Omental fat pad (tissue), 4 donors: ENCODE data around the gene HPCAL4. TPM values are rescaled to one million over a fixed set of nuclear protein-coding genes. Genes with fewer than 3 reads are reported as not detected.

Experiments
- ATAC-seq: fragments of 150-250 bp; one replicate; pipeline ENCODE4 v1.9.1; 2016; ENCODE audit warnings: mild to moderate bottlenecking, moderate library complexity; ENCODE audit not compliant: low FRiP score
- DNase-seq: peaks from one replicate; pipeline ENCODE4 v3.0.0-alpha.2; 2019; ENCODE audit warnings: low spot score
- total RNA-seq, 4 donors: library from RNA; depleted of rRNA; stranded (reverse); fragments of >200 nt; gene quantifications; one replicate each; pipeline ENCODE4 v1.1.0, GENCODE V29; 2016
- TF ChIP-seq, protein P1 (sequence below), 3 donors: fragments of 450-650 bp; IDR thresholded peaks; one replicate each; pipeline ENCODE4 v1.5.1; 2016 to 2017; ENCODE audit warnings: antibody characterized with exemption in 3 of 3, mild to moderate bottlenecking in 3 of 3, moderate library complexity in 2 of 3

Gene HPCAL4
- total RNA-seq, 4 donors from 2014 or later = 0.16 to 0.74 (median 0.24) TPM; not detected in 1

DNA sequence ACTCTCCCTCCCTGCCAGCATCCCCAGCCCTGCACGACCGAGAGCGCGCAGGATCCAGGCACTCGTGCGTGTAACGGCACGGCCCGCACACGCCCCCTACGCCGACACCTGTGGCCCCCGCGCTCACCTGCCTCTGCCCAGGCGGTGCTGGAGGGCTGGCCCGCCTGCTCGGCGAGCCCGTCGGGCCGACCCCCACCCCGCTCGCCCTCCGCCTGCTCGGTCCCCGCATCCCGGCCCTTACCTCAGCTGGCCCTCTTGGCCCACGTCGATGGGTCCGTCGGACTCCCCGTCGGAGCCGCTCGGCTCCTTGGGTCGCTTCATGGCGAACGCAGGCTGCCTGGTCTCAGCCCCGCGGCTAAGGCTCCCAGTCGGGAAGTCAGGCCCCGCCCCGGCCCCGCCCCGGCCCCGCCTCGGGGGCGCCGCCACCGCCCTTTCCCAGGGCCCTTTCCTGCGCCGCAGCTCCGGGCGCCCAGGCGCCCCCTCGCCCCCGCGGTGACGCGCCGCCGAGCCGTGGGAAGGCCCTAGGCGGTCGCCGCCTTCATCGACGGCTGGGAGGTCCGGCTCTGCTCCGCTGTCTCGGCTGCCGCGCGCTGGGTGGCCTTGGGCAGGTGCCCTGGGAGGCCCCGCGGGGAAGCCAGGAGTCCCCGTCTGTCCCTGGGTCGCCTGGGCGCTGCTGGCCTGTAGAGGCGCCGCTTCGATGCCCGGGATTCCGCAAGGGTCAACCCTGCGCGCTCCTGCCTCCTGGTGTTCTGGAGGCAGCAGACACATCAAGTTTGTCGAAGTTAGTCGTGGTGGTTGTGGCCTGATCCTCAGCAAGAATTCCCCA, 51.7 kb downstream of the HPCAL4 start, which contains the start of gene HEYL:
Gene HEYL, minus strand, starts transcription at position 339 of the 826 bp plus-strand sequence. Its CDS starts 18 bp downstream, at position 321.
- TF ChIP-seq, protein P1, sequence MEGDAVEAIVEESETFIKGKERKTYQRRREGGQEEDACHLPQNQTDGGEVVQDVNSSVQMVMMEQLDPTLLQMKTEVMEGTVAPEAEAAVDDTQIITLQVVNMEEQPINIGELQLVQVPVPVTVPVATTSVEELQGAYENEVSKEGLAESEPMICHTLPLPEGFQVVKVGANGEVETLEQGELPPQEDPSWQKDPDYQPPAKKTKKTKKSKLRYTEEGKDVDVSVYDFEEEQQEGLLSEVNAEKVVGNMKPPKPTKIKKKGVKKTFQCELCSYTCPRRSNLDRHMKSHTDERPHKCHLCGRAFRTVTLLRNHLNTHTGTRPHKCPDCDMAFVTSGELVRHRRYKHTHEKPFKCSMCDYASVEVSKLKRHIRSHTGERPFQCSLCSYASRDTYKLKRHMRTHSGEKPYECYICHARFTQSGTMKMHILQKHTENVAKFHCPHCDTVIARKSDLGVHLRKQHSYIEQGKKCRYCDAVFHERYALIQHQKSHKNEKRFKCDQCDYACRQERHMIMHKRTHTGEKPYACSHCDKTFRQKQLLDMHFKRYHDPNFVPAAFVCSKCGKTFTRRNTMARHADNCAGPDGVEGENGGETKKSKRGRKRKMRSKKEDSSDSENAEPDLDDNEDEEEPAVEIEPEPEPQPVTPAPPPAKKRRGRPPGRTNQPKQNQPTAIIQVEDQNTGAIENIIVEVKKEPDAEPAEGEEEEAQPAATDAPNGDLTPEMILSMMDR (IDR thresholded peaks at IDR 0.05) = no peak
- DNase-seq (no peak), ATAC-seq (peak; percentile 55)

DNA sequence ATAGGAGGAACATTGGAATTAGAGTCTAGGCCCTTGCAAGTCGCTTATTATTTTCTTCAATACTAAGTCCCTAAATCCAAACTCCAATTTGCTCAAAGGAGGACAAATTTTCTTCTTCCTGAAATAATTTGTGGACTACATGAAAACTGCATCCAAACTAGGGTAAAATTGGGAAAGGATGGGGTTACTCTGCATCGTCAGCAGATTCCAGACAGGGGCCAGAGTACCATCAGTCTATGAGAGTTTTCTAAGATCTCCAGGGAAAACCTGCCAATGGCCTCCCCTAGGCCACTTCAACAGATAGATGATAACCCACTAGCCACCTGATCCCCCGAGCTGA, 52.3 kb downstream of the HPCAL4 start:
- TF ChIP-seq, protein P1 (IDR thresholded peaks at IDR 0.05) = no peak
- peak; percentile 28 for ATAC-seq
- no peak for DNase-seq

DNA sequence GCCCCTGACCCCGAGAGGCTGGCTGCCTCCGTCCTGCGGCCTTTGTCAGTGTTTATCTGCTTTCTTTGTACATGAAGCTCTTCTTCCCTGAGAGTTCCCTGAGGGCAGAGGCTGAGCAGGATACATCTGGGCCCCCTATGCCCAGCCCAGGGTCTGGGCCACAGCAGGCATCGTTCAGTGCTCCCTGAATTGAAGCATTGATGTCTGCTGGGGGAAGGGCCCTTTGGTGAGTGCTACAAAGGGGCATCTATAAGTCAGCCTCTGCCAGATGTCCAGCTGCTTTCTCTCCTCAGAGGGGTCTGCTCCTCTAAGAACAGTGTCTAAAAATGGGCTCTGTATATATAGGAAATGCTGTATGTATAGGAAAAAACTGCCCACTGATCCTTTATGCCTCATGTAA, 53.9 kb downstream of the HPCAL4 start:
- no peak for DNase-seq
- TF ChIP-seq, protein P1 (IDR thresholded peaks at IDR 0.05) = no peak
- ATAC-seq = no peak

DNA sequence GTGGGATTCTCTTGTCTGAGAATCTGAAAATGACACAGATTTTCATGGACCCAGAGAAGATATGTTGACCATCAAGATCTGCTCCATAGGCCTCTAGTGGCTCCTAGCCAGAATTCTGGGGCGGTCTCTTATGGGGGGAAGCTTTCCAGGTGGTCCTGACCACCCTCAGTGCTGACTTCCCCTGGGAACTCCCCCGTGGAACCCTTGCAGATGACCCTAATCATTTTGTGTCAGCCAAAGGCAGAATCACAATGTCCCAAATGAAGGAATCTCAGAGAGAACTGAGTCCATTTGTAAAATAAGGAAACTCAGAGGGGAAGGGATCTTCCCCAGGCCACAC, 55.4 kb downstream of the HPCAL4 start:
- ATAC-seq (no peak), DNase-seq (no peak)
- TF ChIP-seq, protein P1 (IDR thresholded peaks at IDR 0.05) = no peak

DNA sequence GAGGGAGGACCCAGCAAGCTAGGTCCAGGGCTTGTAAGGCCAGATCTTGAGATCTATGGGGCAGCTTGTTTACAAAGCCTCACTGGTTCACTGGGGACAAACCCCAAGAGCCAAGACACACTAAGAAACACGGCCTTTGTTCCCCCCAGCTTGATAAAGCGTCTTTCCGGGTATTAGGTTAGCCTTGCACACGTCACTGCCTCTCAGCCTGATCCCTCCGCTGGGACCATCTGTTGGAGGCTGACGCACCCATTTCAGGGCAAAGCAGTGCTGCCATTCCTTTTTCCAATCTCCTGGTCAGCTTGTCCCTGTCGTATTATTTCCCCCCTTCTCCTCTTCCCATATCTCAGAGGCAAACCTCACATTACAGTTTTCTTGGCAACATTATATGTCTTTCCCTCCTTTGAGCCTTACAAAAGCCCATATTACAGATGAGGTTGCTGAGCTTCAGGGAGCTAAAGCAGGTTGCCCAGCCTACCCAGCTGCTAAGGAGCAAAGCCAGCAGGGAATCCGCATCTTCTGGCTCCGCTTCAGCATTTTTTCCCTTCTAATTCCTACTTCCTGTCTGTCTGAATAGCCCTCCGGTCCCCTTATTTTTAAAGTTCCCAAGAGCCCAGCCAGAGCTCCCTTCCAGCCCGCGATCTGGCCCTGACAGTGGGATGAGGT, 55.9 kb downstream of the HPCAL4 start:
- TF ChIP-seq, protein P1 (IDR thresholded peaks at IDR 0.05) = no peak
- DNase-seq (no peak), ATAC-seq (no peak)

DNA sequence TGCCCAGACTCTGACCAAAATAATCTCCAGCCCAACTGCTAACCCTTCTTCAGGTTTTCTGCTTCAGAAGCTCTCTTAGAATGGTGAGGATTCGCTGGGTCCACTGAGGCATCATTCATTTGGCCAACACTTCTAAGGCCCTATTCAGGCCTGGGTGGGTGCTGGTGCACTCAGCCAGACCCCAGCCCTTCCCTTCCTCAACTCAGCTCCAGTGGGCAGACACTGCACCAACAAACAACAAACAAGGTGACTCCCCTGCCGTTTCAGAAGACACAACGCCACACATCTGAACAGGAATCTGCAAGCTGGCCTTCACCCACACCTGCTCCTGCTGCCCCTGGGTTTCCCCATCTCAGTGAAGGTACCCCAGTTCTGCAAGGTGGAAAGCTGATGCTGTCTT, 57.8 kb downstream of the HPCAL4 start:
- ATAC-seq (no peak), DNase-seq (no peak)
- TF ChIP-seq, protein P1 (IDR thresholded peaks at IDR 0.05) = no peak
